ENCODE measurements around the gene FADS3.

The FADS3 gene

GRCh38 chr11:61913699-61914395 is 22.5 kb upstream of the FADS3 start:
- no peak for FAIRE-seq
- no peak for DNase-seq (ENCODE audit: low spot score)

GRCh38 chr11:61912991-61913698 is 21.8 kb upstream of the FADS3 start:
- FAIRE-seq (no peak), DNase-seq (ENCODE audit: low spot score) (no peak)

GRCh38 chr11:61912530-61912898 is 21.2 kb upstream of the FADS3 start:
- FAIRE-seq: no peak
- DNase-seq (ENCODE audit: low spot score): no peak

GRCh38 chr11:61911701-61912529 is 20.6 kb upstream of the FADS3 start:
- DNase-seq (ENCODE audit: low spot score) (no peak), FAIRE-seq (no peak)

GRCh38 chr11:61911128-61911700 is 19.9 kb upstream of the FADS3 start:
- DNase-seq (ENCODE audit: low spot score): no peak
- FAIRE-seq: no peak

GRCh38 chr11:61910187-61911127 is 19.1 kb upstream of the FADS3 start:
- FAIRE-seq: no peak
- DNase-seq (ENCODE audit: low spot score): no peak

- no peak for FAIRE-seq
- no peak for DNase-seq (ENCODE audit: low spot score)
Observed at GRCh38 chr11:61908730-61909316, 17.5 kb upstream of the FADS3 start.

- DNase-seq (ENCODE audit: low spot score) (no peak), FAIRE-seq (no peak)
Observed at GRCh38 chr11:61907871-61908729, 16.8 kb upstream of the FADS3 start.

- FAIRE-seq: no peak
- no peak for DNase-seq (ENCODE audit: low spot score)
Observed at GRCh38 chr11:61907282-61907681, 15.9 kb upstream of the FADS3 start.

- no peak for FAIRE-seq
- no peak for DNase-seq (ENCODE audit: low spot score)
Observed at GRCh38 chr11:61906522-61906909, 15.2 kb upstream of the FADS3 start.

GRCh38 chr11:61905801-61906521 is 14.6 kb upstream of the FADS3 start:
- DNase-seq (ENCODE audit: low spot score): no peak
- no peak for FAIRE-seq

- FAIRE-seq: no peak
Observed at GRCh38 chr11:61905067-61905696, 13.8 kb upstream of the FADS3 start.

GRCh38 chr11:61904539-61905048 is 13.2 kb upstream of the FADS3 start:
- FAIRE-seq (peak; percentile 37), DNase-seq (ENCODE audit: low spot score) (no peak)

More at GRCh38 chr11:61905067-61905696, 13.8 kb upstream of the FADS3 start:
- no peak for DNase-seq (ENCODE audit: low spot score)

GRCh38 chr11:61903845-61904244 is 12.5 kb upstream of the FADS3 start:
- DNase-seq (ENCODE audit: low spot score) (no peak), FAIRE-seq (no peak)

- DNase-seq (ENCODE audit: low spot score) (no peak), FAIRE-seq (no peak)
Observed at GRCh38 chr11:61902313-61902712, 11.0 kb upstream of the FADS3 start.

- DNase-seq (ENCODE audit: low spot score) (no peak), FAIRE-seq (no peak)
Observed at GRCh38 chr11:61901397-61901796, 10.1 kb upstream of the FADS3 start.

- no peak for DNase-seq (ENCODE audit: low spot score)
- no peak for FAIRE-seq
Observed at GRCh38 chr11:61900251-61900650, 8.9 kb upstream of the FADS3 start.
